ENCODE data around the gene PACRG. TPM values are rescaled to one million over a fixed set of nuclear protein-coding genes. Genes with fewer than 3 reads are reported as not detected.
"Not testable (repeated sequence)": the region's sequence is repeated elsewhere in the genome, so short reads cannot be mapped to it uniquely, and the experiment has no call there.

The PACRG gene
- total RNA-seq, 1 donor: under 0.01 TPM

DNA sequence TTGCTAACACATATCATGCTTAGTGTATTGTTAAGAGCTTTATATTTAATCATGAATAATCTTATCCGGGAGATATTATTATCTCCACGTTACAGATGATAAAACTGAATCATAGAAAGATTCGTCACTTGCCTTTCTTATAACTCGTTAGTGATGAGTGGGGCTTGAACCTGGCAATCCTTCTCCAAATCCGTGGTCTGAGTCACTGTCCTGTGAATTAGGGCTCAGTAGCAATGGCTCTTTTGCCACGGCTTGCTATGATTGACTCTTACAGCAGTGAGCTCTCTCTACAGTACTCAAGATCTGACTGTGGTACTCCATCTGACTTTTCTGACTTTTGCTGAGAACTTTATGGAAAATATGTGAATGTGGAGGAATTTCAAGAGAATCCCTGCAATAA lies 246.9 kb downstream of the PACRG start:
- H3K4me3 ChIP-seq (ENCODE audit: low read depth, low read length): no peak overlapping the region
- DNase-seq (ENCODE audit: low read depth): no peak
- TF ChIP-seq, protein P1, sequence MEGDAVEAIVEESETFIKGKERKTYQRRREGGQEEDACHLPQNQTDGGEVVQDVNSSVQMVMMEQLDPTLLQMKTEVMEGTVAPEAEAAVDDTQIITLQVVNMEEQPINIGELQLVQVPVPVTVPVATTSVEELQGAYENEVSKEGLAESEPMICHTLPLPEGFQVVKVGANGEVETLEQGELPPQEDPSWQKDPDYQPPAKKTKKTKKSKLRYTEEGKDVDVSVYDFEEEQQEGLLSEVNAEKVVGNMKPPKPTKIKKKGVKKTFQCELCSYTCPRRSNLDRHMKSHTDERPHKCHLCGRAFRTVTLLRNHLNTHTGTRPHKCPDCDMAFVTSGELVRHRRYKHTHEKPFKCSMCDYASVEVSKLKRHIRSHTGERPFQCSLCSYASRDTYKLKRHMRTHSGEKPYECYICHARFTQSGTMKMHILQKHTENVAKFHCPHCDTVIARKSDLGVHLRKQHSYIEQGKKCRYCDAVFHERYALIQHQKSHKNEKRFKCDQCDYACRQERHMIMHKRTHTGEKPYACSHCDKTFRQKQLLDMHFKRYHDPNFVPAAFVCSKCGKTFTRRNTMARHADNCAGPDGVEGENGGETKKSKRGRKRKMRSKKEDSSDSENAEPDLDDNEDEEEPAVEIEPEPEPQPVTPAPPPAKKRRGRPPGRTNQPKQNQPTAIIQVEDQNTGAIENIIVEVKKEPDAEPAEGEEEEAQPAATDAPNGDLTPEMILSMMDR (IDR thresholded peaks at IDR 0.05; ENCODE audit: insufficient read depth, low read depth, low read length): no peak

DNA sequence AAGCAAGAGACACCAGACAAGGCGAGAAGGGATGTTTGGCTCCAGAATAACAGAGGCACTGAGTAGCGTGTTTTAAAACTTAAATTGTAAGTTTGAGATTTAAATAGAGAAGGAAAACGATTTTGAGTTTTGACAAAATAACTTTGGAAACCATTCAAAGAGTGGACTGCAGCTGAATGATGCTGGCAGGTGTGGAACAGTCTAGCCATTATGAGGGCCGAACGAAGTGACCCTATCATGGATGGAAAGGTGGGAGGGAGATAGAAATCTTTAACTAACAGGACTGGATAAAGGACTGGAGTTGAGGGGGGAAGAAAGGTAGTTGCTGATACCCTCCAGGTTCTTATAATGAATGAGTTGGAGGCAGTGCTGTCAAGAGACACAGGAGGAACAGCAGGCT lies 248.4 kb downstream of the PACRG start:
- no peak overlapping the region for H3K4me3 ChIP-seq (ENCODE audit: low read depth, low read length)
- no peak for DNase-seq (ENCODE audit: low read depth)
- TF ChIP-seq, protein P1 (IDR thresholded peaks at IDR 0.05; ENCODE audit: insufficient read depth, low read depth, low read length): no peak

DNA sequence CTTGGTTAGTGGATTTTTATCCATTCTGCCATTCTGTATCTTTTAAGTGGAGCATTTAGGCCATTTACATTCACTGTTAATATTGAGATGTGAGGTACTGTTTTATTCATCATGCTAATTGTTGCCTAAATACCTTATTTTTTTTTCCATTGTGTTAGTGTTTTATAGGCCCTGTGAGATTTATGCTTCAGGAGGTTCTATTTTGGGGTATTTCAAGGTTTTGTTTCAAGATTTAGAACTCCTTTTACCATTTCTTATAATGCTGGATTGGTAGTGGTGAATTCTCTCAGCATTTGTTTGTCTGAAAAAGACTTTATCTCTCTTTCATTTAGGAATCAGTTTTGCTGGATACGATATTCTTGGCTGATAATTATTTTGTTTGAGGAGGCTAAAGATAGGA lies 255.5 kb downstream of the PACRG start:
- not testable (repeated sequence) for DNase-seq (ENCODE audit: low read depth); H3K4me3 ChIP-seq (ENCODE audit: low read depth, low read length)

DNA sequence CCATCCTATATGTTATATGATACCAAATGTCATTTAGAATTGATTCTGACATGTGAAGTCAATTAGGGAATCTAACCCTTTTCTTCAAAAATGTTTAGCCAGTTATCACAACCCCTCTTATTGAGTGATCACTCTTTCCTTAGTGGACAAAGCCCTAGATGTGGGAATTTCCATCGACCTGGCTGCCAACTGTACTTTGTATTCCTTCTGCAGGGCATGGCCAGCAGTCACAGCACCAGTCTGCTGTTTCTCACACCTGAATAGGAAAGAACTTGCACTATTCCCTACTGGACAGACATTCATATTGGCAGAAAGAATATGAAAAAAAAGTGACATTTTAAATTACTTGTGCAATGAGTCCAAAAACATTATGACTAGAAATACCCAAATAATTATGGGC lies 271.0 kb downstream of the PACRG start:
- no peak overlapping the region for H3K4me3 ChIP-seq (ENCODE audit: low read depth, low read length)
- TF ChIP-seq, protein P1 (IDR thresholded peaks at IDR 0.05; ENCODE audit: insufficient read depth, low read depth, low read length): no peak
- DNase-seq (ENCODE audit: low read depth): no peak

DNA sequence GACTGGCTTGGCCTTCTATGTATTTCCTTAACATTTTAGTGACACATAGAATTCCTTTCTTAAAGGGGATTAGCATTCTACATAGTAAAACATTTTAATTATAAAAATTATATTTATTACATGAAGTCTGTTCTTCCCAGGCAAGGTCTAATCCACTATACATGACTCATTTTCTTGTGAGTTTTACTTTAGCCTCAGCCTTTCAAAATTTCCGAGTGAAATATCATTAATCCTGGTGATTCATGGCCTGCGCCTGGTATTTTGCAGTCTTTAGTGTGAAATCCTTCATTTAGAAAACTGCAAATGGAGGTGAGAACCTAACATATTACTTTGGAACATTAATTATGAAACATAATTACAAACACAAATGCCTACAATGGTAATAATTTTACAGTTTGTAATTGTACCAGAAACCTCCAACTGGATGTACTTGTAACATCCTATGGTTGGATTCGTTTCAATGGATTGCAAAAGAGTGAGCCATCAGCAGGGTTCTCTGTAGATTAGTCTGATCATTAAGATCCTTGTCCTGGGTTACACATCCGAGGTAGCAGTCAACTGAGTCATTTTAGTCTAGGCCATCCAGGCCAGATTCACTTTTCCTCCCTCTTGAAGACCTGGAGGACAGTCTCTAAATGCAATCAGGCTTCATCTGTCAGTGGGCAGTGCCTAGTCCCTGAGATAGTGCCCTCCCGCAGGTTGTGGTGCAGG lies 272.0 kb downstream of the PACRG start:
- TF ChIP-seq, protein P1 (IDR thresholded peaks at IDR 0.05; ENCODE audit: insufficient read depth, low read depth, low read length): no peak
- H3K4me3 ChIP-seq (ENCODE audit: low read depth, low read length): no peak overlapping the region
- DNase-seq (ENCODE audit: low read depth): peak; percentile 76

DNA sequence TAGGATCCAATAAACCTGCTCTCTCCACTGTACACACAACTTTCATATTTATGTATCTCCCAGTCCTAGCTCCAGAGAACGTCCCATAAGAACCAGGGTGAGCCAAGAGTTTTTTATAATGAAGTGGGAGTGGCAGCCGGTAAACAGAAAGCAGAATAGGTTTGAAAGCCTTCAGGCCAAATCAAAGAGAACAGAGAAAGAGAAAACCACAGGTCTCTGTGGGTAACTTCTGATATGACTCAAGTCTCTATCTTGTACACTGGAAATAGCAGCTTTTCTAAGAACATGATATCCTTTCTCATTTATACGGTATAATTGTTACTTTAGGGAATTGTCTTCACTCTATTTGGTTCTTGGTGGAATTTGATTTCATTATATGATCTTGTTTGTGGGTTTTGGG lies 273.6 kb downstream of the PACRG start:
- TF ChIP-seq, protein P1 (IDR thresholded peaks at IDR 0.05; ENCODE audit: insufficient read depth, low read depth, low read length): no peak
- DNase-seq (ENCODE audit: low read depth): no peak
- no peak overlapping the region for H3K4me3 ChIP-seq (ENCODE audit: low read depth, low read length)

DNA sequence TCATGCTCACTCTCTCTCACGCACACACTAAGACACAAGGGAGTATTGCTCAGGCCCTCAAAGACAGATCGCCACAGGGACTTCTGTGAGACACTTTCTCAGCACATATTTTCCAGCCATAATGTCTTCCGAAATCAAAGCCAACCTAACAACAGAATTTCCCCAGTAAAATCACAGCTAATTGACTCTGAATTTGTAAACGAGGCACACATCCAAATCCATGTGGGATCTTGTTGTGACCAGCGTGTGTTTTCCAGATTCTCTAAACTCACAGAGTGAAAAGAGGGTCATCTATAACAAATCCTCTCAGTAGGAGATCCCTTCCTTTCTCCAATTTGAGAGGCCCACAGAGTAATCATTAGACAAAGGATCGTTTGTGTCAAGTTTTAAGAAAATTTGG lies 280.4 kb downstream of the PACRG start:
- TF ChIP-seq, protein P1 (IDR thresholded peaks at IDR 0.05; ENCODE audit: insufficient read depth, low read depth, low read length): no peak
- DNase-seq (ENCODE audit: low read depth): no peak
- H3K4me3 ChIP-seq (ENCODE audit: low read depth, low read length): no peak overlapping the region

Data from fibroblast of villous mesenchyme (primary cell).